ENCODE data around the gene DGAT2.

The DGAT2 gene

DNA sequence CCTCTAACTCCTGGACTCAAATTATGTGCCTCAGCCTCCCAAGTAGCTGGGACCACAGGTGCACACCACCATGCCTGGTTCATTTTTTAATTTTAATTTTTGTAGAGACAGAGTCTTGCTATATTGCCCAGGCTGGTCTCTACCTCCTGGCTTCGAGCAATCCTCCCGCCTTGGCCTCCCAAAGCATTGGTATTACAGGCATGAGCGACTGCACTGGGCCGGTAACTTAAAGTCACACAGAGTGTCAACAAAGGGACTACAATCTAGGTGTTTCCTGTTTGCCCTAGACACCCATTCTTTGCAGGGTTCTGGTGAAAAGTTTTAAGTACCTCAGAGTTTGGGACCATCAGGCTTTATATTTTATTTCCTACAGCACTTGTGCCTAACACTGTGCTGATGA, 54.8 kb downstream of the DGAT2 start:
- peaks cover 22% of the 10 kb centered on the region for H3K4me1 Mint-ChIP-seq

DNA sequence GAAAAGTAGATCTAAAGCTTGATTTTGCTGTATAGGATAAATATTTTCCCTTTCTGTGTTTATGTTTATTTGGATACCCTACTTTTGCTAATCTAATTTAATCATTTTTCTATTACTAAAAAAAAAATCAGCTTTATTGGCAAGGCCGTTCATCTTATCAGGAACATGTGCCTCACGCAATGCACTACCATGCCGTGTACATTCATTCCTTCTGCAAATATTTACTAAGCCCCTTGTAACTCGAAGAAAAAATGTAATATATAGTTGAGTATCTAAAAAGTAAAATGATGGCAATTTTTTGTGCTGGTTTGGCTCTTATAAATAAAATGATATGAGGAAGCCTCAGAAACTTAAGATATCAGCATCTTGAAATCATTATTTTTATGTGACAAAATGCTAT, 55.4 kb downstream of the DGAT2 start:
- no peak for DNase-seq
- no peaks in the 10 kb centered on the region for H3K9me3 Mint-ChIP-seq
- TF ChIP-seq, protein P1, sequence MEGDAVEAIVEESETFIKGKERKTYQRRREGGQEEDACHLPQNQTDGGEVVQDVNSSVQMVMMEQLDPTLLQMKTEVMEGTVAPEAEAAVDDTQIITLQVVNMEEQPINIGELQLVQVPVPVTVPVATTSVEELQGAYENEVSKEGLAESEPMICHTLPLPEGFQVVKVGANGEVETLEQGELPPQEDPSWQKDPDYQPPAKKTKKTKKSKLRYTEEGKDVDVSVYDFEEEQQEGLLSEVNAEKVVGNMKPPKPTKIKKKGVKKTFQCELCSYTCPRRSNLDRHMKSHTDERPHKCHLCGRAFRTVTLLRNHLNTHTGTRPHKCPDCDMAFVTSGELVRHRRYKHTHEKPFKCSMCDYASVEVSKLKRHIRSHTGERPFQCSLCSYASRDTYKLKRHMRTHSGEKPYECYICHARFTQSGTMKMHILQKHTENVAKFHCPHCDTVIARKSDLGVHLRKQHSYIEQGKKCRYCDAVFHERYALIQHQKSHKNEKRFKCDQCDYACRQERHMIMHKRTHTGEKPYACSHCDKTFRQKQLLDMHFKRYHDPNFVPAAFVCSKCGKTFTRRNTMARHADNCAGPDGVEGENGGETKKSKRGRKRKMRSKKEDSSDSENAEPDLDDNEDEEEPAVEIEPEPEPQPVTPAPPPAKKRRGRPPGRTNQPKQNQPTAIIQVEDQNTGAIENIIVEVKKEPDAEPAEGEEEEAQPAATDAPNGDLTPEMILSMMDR (IDR thresholded peaks at IDR 0.05) = no peak
- H3K4me3 Mint-ChIP-seq = no peak overlapping the region
- no peaks in the 10 kb centered on the region for H3K27me3 Mint-ChIP-seq (ENCODE audit: low read depth, poor library complexity)
- H3K4me1 Mint-ChIP-seq = peaks cover 22% of the 10 kb centered on the region
- peaks cover 16% of the 10 kb centered on the region for H3K36me3 Mint-ChIP-seq (ENCODE audit: low read depth)
- H3K27ac Mint-ChIP-seq = no peak overlapping the region

More for the DNA sequence above, 54.8 kb downstream of the DGAT2 start:
- TF ChIP-seq, protein P1 (IDR thresholded peaks at IDR 0.05) = no peak
- DNase-seq = no peak
- Mint-ChIP-seq H3K27me3 (ENCODE audit: low read depth, poor library complexity) (no peaks in the 10 kb centered on the region), H3K36me3 (ENCODE audit: low read depth) (peaks cover 16% of the 10 kb centered on the region), H3K27ac (no peak overlapping the region), H3K4me3 (no peak overlapping the region), H3K9me3 (no peaks in the 10 kb centered on the region)

DNA sequence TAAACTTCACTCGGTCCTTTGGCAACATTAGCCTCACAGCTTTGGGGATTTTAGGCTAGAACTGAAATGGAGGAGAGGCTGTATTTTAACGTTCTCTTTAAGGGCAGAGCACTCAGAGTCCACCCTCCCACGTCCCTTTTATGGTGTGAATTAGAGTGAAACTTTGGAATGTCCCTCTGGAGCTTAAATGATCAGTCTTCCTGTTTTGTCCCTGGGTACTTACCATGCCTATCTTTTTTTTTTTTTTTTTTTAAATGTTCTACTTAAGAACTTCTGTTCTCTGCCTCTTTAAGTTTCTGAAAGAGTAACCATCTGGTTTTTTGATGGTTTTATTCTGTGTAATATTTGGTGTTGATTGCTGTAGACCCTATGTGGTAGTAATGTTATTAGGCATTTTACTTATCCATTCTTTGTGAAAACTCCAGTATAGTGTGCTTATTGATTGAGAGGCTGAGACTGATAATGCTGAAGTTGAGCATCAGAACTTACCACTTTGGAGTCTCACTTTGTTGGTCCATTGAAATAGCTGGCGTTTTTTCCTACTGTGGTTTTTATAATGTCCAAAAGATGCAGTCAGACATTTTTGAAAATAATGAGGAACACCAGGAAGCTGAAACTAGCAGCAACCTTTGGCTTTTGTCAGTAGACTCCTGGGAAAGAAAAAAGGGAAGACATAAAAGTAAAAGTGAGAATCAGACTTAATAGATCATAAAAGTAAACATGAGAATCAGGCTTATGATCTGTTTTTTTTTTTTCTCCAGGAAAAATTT, 58.1 kb downstream of the DGAT2 start:
- TF ChIP-seq, protein P1 (IDR thresholded peaks at IDR 0.05) = no peak

DNA sequence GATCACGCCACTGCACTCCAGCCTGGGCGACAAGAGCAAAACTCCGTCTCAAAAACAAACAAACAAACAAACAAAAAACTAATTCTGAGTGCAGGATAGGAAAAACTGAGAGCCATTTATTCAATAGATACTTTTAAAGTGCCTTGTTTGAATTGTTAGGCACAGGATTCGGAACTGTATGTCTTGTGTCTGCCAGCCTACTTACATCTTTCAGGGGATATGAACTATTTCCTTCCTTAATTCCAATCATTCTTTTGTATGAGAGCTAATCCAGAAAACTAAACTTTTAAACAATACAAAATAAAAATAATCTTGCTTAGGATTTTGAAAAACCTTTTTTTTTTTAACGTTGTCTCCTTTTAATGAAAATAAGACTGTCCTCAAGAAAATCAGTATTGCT, 59.0 kb downstream of the DGAT2 start:
- H3K27me3 Mint-ChIP-seq (ENCODE audit: low read depth, poor library complexity) = no peaks in the 10 kb centered on the region
- H3K36me3 Mint-ChIP-seq (ENCODE audit: low read depth) = peaks cover 9% of the 10 kb centered on the region
- peaks cover 14% of the 10 kb centered on the region for H3K4me1 Mint-ChIP-seq
- H3K4me3 Mint-ChIP-seq = no peak overlapping the region
- H3K27ac Mint-ChIP-seq = no peak overlapping the region
- DNase-seq = no peak
- TF ChIP-seq, protein P1 (IDR thresholded peaks at IDR 0.05) = no peak
- no peaks in the 10 kb centered on the region for H3K9me3 Mint-ChIP-seq

More for the DNA sequence above, 58.1 kb downstream of the DGAT2 start:
- H3K27me3 Mint-ChIP-seq (ENCODE audit: low read depth, poor library complexity) = no peaks in the 10 kb centered on the region
- peaks cover 15% of the 10 kb centered on the region for H3K36me3 Mint-ChIP-seq (ENCODE audit: low read depth)
- H3K4me1 Mint-ChIP-seq = peaks cover 19% of the 10 kb centered on the region
- DNase-seq = no peak
- H3K9me3 Mint-ChIP-seq = no peaks in the 10 kb centered on the region
- no peak overlapping the region for H3K4me3 Mint-ChIP-seq
- peak overlapping the region; percentile 86 for H3K27ac Mint-ChIP-seq

DNA sequence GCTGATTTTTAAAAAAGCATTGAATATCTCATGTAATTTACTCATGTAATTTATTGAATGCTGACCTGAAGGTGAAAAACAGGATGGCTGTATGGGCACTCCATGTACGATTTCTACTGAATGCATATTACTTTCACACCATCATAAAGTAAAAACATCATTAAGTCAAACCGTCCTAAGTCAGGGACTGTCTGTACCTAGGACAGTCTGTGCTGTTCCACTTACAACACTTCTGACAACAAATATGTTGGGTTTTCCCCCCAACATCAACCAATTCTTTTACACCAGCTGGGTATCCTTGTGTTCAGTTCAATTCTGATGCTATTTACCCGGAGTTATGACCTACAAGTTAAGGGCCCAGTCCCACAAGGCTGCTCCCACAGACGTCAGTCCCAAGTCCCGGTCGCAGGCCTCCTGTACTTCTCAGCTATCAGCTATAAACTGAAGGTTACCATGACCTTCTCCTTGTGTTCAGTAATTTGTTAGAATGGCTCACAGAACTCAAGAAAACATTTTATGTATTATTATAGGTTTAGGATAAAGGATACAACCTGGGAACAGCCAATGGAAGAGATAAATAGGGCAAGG, 63.4 kb downstream of the DGAT2 start:
- Mint-ChIP-seq H3K9me3 (no peaks in the 10 kb centered on the region), H3K4me1 (peaks cover under 1% of the 10 kb centered on the region), H3K4me3 (no peak overlapping the region), H3K27ac (no peak overlapping the region), H3K36me3 (ENCODE audit: low read depth) (peaks cover 32% of the 10 kb centered on the region), H3K27me3 (ENCODE audit: low read depth, poor library complexity) (no peaks in the 10 kb centered on the region)
- DNase-seq = no peak
- TF ChIP-seq, protein P1 (IDR thresholded peaks at IDR 0.05) = no peak

Data from nephron progenitor cell (in vitro differentiated cells).